Endodermal cell (in vitro differentiated cells): ENCODE results near the gene PAGR1. TPM values are rescaled to one million over a fixed set of nuclear protein-coding genes. Genes with fewer than 3 reads are reported as not detected.

Source experiments
- DNase-seq: peaks from one replicate; pipeline ENCODE4 v3.0.0-alpha.2; 2017
- H3K27ac ChIP-seq: 2 replicates; pipeline ENCODE4 v1.5.1; 2013; ENCODE audit warnings: mild to moderate bottlenecking, low read depth, low read length, moderate library complexity
- H3K27me3 ChIP-seq: 2 replicates; pipeline ENCODE4 v1.6.1; 2013; ENCODE audit warnings: mild to moderate bottlenecking, low read length, moderate library complexity; ENCODE audit not compliant: insufficient read depth, control insufficient read depth, poor library complexity, severe bottlenecking
- H3K36me3 ChIP-seq: 2 replicates; pipeline ENCODE4 v1.7.0; 2013; ENCODE audit warnings: mild to moderate bottlenecking, low read length, moderate library complexity; ENCODE audit not compliant: control insufficient read depth, insufficient read depth
- H3K4me1 ChIP-seq: one replicate; pipeline ENCODE4 v1.7.0; 2013; ENCODE audit warnings: low read length; ENCODE audit not compliant: control insufficient read depth, insufficient read depth
- H3K4me3 ChIP-seq: 2 replicates; pipeline ENCODE4 v1.5.1; 2013; ENCODE audit warnings: mild to moderate bottlenecking, low read length, moderate library complexity
- H3K9ac ChIP-seq: 2 replicates; pipeline ENCODE4 v1.6.1; 2013; ENCODE audit warnings: mild to moderate bottlenecking, low read length, moderate library complexity; ENCODE audit not compliant: poor library complexity, severe bottlenecking; ENCODE audit errors: extremely low read depth
- H3K9me3 ChIP-seq: 2 replicates; pipeline ENCODE4 v1.6.1; 2013; ENCODE audit warnings: mild to moderate bottlenecking, low read length, moderate library complexity; ENCODE audit not compliant: control insufficient read depth
- H3K27ac Mint-ChIP-seq: 2 replicates; pipeline ENCODE4 v1.8.0; 2020; ENCODE audit warnings: mixed read lengths
- H3K27me3 Mint-ChIP-seq: 2 replicates; pipeline ENCODE4 v1.8.0; 2021; ENCODE audit warnings: mild to moderate bottlenecking, mixed read lengths; ENCODE audit not compliant: insufficient read depth
- H3K36me3 Mint-ChIP-seq: 2 replicates; pipeline ENCODE4 v1.8.0; 2020; ENCODE audit warnings: low read depth, mixed read lengths
- H3K4me1 Mint-ChIP-seq: 2 replicates; pipeline ENCODE4 v1.8.0; 2020; ENCODE audit warnings: mixed read lengths
- H3K4me3 Mint-ChIP-seq: 2 replicates; pipeline ENCODE4 v1.8.0; 2020; ENCODE audit warnings: mild to moderate bottlenecking, moderate library complexity, mixed read lengths
- H3K9me3 Mint-ChIP-seq: 2 replicates; pipeline ENCODE4 v1.8.0; 2020; ENCODE audit warnings: mild to moderate bottlenecking, mixed read lengths
- CTCF ChIP-seq: fragments of 200-600 bp; sonication (generic); conservative IDR thresholded peaks from 2 replicates; pipeline ENCODE4 v1.5.0; 2021; ENCODE audit warnings: antibody characterized with exemption, mild to moderate bottlenecking
- WGBS, 2 experiments: methylation state at CpG; one replicate each; pipeline versions ENCODE4 v1.1.5 to v1.1.7; 2013; ENCODE audit warnings: missing lambda C conversion rate in 2 of 2, mixed read lengths in 1 of 2; ENCODE audit not compliant: insufficient coverage in 1 of 2, insufficient read length in 1 of 2; 5-methylcytosine and 5-hydroxymethylcytosine counted together
- long read RNA-seq, 4 experiments: library from polyadenylated mRNA in 2 of 4; library from RNA in 1 of 4; library from capped mRNA in 1 of 4; stranded (forward) in 3 of 4; unstranded in 1 of 4; transcript quantifications; one replicate each; pipeline ENCODE4 v2.0.0, GENCODE V29; 2020 to 2021; ENCODE audit warnings: inconsistent platforms in 1 of 4
- polyA plus RNA-seq, 2 experiments: library from polyadenylated mRNA; stranded (reverse); fragments of 50-300 nt; gene quantifications; one replicate each; pipeline ENCODE4 v1.2.3, GENCODE V29; 2013
- total RNA-seq, 2 donors: library from RNA; stranded (reverse); fragmentation: NEBNext Ultra II Directional in 1 of 2; extraction: Animal tissue kit (Norgen Biotek cat#: 25700) in 1 of 2; gene quantifications; 2 replicates in 1 of 2; 3 replicates in 1 of 2; pipeline ENCODE4 v1.2.1, GENCODE V29; 2021

PAGR1 gene
- 10 to 100 TPM; 43.0 to 65.7 TPM for total RNA-seq
- 92.4 TPM for polyA plus RNA-seq (2013, experiment 1 of 2)
- 77.4 TPM for polyA plus RNA-seq (2013, experiment 2 of 2)
- long read RNA-seq, experiment 1, transcript PAGR1-201 (3 exons, 1,702 nt): major isoform, 44 of 51 reads
- long read RNA-seq, experiment 1, partial matches to known transcripts: 7 of 51 reads
- long read RNA-seq, experiment 1, other reads (novel, unspliced or antisense): 0 of 51 reads
- long read RNA-seq, experiment 2, transcript PAGR1-201 (3 exons, 1,702 nt): major isoform, 140 of 140 reads
- long read RNA-seq, experiment 2, partial matches to known transcripts: 0 of 140 reads
- long read RNA-seq, experiment 2, other reads (novel, unspliced or antisense): 0 of 140 reads
- long read RNA-seq, experiment 3, transcript PAGR1-201 (3 exons, 1,702 nt): major isoform, 426 of 427 reads
- long read RNA-seq, experiment 3, partial matches to known transcripts: 1 of 427 reads
- long read RNA-seq, experiment 3, other reads (novel, unspliced or antisense): 0 of 427 reads
- long read RNA-seq, experiment 4, transcript PAGR1-201 (3 exons, 1,702 nt): major isoform, 184 of 184 reads
- long read RNA-seq, experiment 4, partial matches to known transcripts: 0 of 184 reads
- long read RNA-seq, experiment 4, other reads (novel, unspliced or antisense): 0 of 184 reads

- H3K27me3 Mint-ChIP-seq: peaks cover 11% of the 10 kb centered on the region
- H3K4me1 Mint-ChIP-seq: peaks cover 47% of the 10 kb centered on the region
- peak within 1 kb of the TSS; percentile 62 for H3K9ac ChIP-seq
- H3K27ac Mint-ChIP-seq: peak within 1 kb of the TSS; percentile 94
- H3K27me3 ChIP-seq: no peaks in the 10 kb centered on the region
- peaks cover 28% of the 10 kb centered on the region for H3K36me3 Mint-ChIP-seq
- peak within 1 kb of the TSS; percentile 75 for H3K27ac ChIP-seq
- no peaks in the 10 kb centered on the region for H3K9me3 ChIP-seq
- peak; percentile 97 for TF ChIP-seq CTCF
- peak within 1 kb of the TSS; percentile 92 for H3K4me3 Mint-ChIP-seq
- H3K9me3 Mint-ChIP-seq: no peaks in the 10 kb centered on the region
- H3K4me3 ChIP-seq: peak within 1 kb of the TSS; percentile 81
- H3K4me1 ChIP-seq: peaks cover 5% of the 10 kb centered on the region
- peaks cover 30% of the 10 kb centered on the region for H3K36me3 ChIP-seq
- peak; percentile 99 for DNase-seq
- 0% methylated on average over 27 to 70 of the region's 70 CpGs for WGBS, 2 experiments
These were observed at the start of gene PAGR1 for GRCh38 chr16:29815793-29816693. TSS of gene PAGR1 (plus strand) at chr16:29816152. CDS start at chr16:29816526, 374 bp downstream.

GRCh38 chr16:29766571-29766970 is 49.4 kb upstream of the PAGR1 start:
- Mint-ChIP-seq H3K4me3 (no peak overlapping the region), H3K27ac (no peak overlapping the region), H3K9me3 (no peaks in the 10 kb centered on the region), H3K4me1 (peaks cover 4% of the 10 kb centered on the region), H3K36me3 (no peaks in the 10 kb centered on the region), H3K27me3 (peaks cover 4% of the 10 kb centered on the region)
- DNase-seq: no peak
- WGBS, 2 experiments: 83 to 93% methylated on average over 1 to 3 of the region's 3 CpGs
- H3K27me3 ChIP-seq: no peaks in the 10 kb centered on the region
- no peaks in the 10 kb centered on the region for H3K9me3 ChIP-seq
- H3K4me1 ChIP-seq: peaks cover 2% of the 10 kb centered on the region
- no peaks in the 10 kb centered on the region for H3K36me3 ChIP-seq
- H3K9ac ChIP-seq: no peak overlapping the region
- no peak for TF ChIP-seq CTCF
- H3K27ac ChIP-seq: no peak overlapping the region
- no peak overlapping the region for H3K4me3 ChIP-seq

- no peak for DNase-seq
- H3K9me3 ChIP-seq: no peaks in the 10 kb centered on the region
- 79 to 91% methylated on average over 2 of the region's 3 CpGs for WGBS, 2 experiments
- H3K27me3 ChIP-seq: no peaks in the 10 kb centered on the region
- peaks cover 4% of the 10 kb centered on the region for H3K27me3 Mint-ChIP-seq
- H3K4me3 Mint-ChIP-seq: no peak overlapping the region
- TF ChIP-seq CTCF: no peak
- H3K4me1 Mint-ChIP-seq: peaks cover 4% of the 10 kb centered on the region
- no peak overlapping the region for H3K27ac Mint-ChIP-seq
- no peak overlapping the region for H3K4me3 ChIP-seq
- no peak overlapping the region for H3K27ac ChIP-seq
- H3K9me3 Mint-ChIP-seq: no peaks in the 10 kb centered on the region
- H3K36me3 ChIP-seq: no peaks in the 10 kb centered on the region
- H3K4me1 ChIP-seq: peaks cover 2% of the 10 kb centered on the region
- no peaks in the 10 kb centered on the region for H3K36me3 Mint-ChIP-seq
- H3K9ac ChIP-seq: no peak overlapping the region
These were observed 48.9 kb upstream of the PAGR1 start for GRCh38 chr16:29767062-29767461.
